Activated B cell treated with CpG ODN at 0.5 μM for 24 hours (primary cell): ENCODE data around the gene MT1HL1. TPM values are rescaled to one million over a fixed set of nuclear protein-coding genes. Genes with fewer than 3 reads are reported as not detected.
"Not testable (repeated sequence)": the region's sequence is repeated elsewhere in the genome, so short reads cannot be mapped to it uniquely, and the experiment has no call there.

Source experiments
- ATAC-seq: fragments of 200-7000 bp; cut with Tn5 transposase; one replicate; pipeline ENCODE4 v1.10.0; 2021; ENCODE audit warnings: low read depth, mild to moderate bottlenecking, moderate library complexity
- CTCF ChIA-PET: fragments of 350-600 bp; sonication (Branson Sonifier 250); formaldehyde crosslinking; loops from one replicate; lab custom pipeline; 2021; ENCODE audit warnings: antibody characterized with exemption; lab: Charles Lee
- POLR2A ChIA-PET: fragments of 350-600 bp; sonication (Branson Sonifier 250); formaldehyde crosslinking; loops from one replicate; lab custom pipeline; 2021; ENCODE audit warnings: antibody characterized with exemption; lab: Charles Lee
- DNase-seq: peaks from one replicate; pipeline ENCODE4 v3.0.0; 2022
- H3K27ac Mint-ChIP-seq: one replicate; pipeline ENCODE4 v1.8.0; 2020; ENCODE audit warnings: mixed read lengths
- H3K27me3 Mint-ChIP-seq: one replicate; pipeline ENCODE4 v1.8.0; 2021; ENCODE audit warnings: mixed read lengths
- H3K36me3 Mint-ChIP-seq: one replicate; pipeline ENCODE4 v1.8.0; 2021; ENCODE audit warnings: low read depth, mixed read lengths
- H3K4me1 Mint-ChIP-seq: one replicate; pipeline ENCODE4 v1.8.0; 2021; ENCODE audit warnings: mixed read lengths
- H3K4me3 Mint-ChIP-seq: one replicate; pipeline ENCODE4 v1.8.0; 2020; ENCODE audit warnings: mild to moderate bottlenecking, mixed read lengths
- H3K9me3 Mint-ChIP-seq: one replicate; pipeline ENCODE4 v1.8.0; 2020; ENCODE audit warnings: mixed read lengths
- CTCF ChIP-seq: fragments of 200-600 bp; IDR thresholded peaks from one replicate; pipeline ENCODE4 v1.8.0; 2022; ENCODE audit warnings: antibody characterized with exemption, mild to moderate bottlenecking
- intact Hi-C: fragments of 100-400 bp; cut with micrococcal nuclease; formaldehyde crosslinking; loops from one replicate; pipeline ENCODE4 v1.15.1; 2024
- total RNA-seq: library from RNA; stranded (reverse); gene quantifications from 2 replicates; pipeline ENCODE4 v1.2.3, GENCODE V29; 2022

Gene MT1HL1
- total RNA-seq, 1 donor from 2014 or later = not detected

- DNase-seq = no peak
- no peaks in the 10 kb centered on the region for H3K4me1 Mint-ChIP-seq
- no peak overlapping the region for H3K4me3 Mint-ChIP-seq
- H3K36me3 Mint-ChIP-seq = no peaks in the 10 kb centered on the region
- peaks cover 21% of the 10 kb centered on the region for H3K9me3 Mint-ChIP-seq
- TF ChIP-seq CTCF = no peak
- no peaks in the 10 kb centered on the region for H3K27me3 Mint-ChIP-seq
- ATAC-seq = no peak
- ChIA-PET POLR2A (no interaction called here), CTCF (no interaction called here)
- intact Hi-C loops = no loop called here
- no peak overlapping the region for H3K27ac Mint-ChIP-seq
These were observed 11.8 kb downstream of the MT1HL1 start for GRCh38 chr1:236992449-236992848.

GRCh38 chr1:236990052-236990445 is 14.2 kb downstream of the MT1HL1 start:
- Mint-ChIP-seq H3K27me3 (no peaks in the 10 kb centered on the region), H3K4me3 (no peak overlapping the region), H3K36me3 (no peaks in the 10 kb centered on the region), H3K27ac (no peak overlapping the region), H3K4me1 (no peaks in the 10 kb centered on the region), H3K9me3 (peaks cover 21% of the 10 kb centered on the region)
- intact Hi-C loops = no loop called here
- ChIA-PET CTCF (no interaction called here), POLR2A (no interaction called here)
- ATAC-seq (no peak), DNase-seq (no peak)
- no peak for TF ChIP-seq CTCF

GRCh38 chr1:236989290-236990051 is 14.8 kb downstream of the MT1HL1 start:
- POLR2A ChIA-PET = no interaction called here

GRCh38 chr1:236983818-236984217 is 20.4 kb downstream of the MT1HL1 start:
- intact Hi-C loops = no loop called here
- no peaks in the 10 kb centered on the region for H3K4me1 Mint-ChIP-seq
- peaks cover 6% of the 10 kb centered on the region for H3K9me3 Mint-ChIP-seq
- H3K4me3 Mint-ChIP-seq = no peak overlapping the region
- no peaks in the 10 kb centered on the region for H3K27me3 Mint-ChIP-seq
- H3K36me3 Mint-ChIP-seq = no peaks in the 10 kb centered on the region
- CTCF ChIA-PET = no interaction called here
- POLR2A ChIA-PET = no interaction called here
- no peak overlapping the region for H3K27ac Mint-ChIP-seq
- no peak for ATAC-seq
- DNase-seq = no peak
- TF ChIP-seq CTCF = no peak

More at GRCh38 chr1:236989290-236990051, 14.8 kb downstream of the MT1HL1 start:
- Mint-ChIP-seq H3K4me3 (no peak overlapping the region), H3K9me3 (peaks cover 21% of the 10 kb centered on the region), H3K27me3 (no peaks in the 10 kb centered on the region), H3K4me1 (no peaks in the 10 kb centered on the region), H3K36me3 (no peaks in the 10 kb centered on the region), H3K27ac (no peak overlapping the region)
- intact Hi-C loops = no loop called here
- CTCF ChIA-PET = no interaction called here
- DNase-seq (no peak), ATAC-seq (no peak)
- no peak for TF ChIP-seq CTCF

GRCh38 chr1:236982380-236982779 is 21.9 kb downstream of the MT1HL1 start:
- Mint-ChIP-seq H3K4me1 (no peaks in the 10 kb centered on the region), H3K27ac (no peak overlapping the region), H3K27me3 (no peaks in the 10 kb centered on the region), H3K36me3 (no peaks in the 10 kb centered on the region), H3K4me3 (no peak overlapping the region), H3K9me3 (no peaks in the 10 kb centered on the region)
- intact Hi-C loops = no loop called here
- no peak for TF ChIP-seq CTCF
- DNase-seq = no peak
- ChIA-PET CTCF (no interaction called here), POLR2A (no interaction called here)
- ATAC-seq = no peak

- POLR2A ChIA-PET, H3K4me1 Mint-ChIP-seq, H3K27me3 Mint-ChIP-seq, H3K36me3 Mint-ChIP-seq, H3K9me3 Mint-ChIP-seq, ATAC-seq, intact Hi-C loops, H3K4me3 Mint-ChIP-seq, CTCF ChIA-PET, H3K27ac Mint-ChIP-seq, DNase-seq: not testable (repeated sequence)
These were observed 22.8 kb downstream of the MT1HL1 start for GRCh38 chr1:236981431-236981830.
